GM12878 (cell line): Measurements from ENCODE around the gene GPRIN1. TPM values are rescaled to one million over a fixed set of nuclear protein-coding genes. Genes with fewer than 3 reads are reported as not detected.

Source experiments
- ATAC-seq: fragments of 200-7000 bp; cut with Tn5 transposase; 3 replicates; pipeline ENCODE4 v1.9.1; 2020; ENCODE audit warnings: mild to moderate bottlenecking, moderate library complexity
- BruUV-seq: library from RNA; stranded (reverse); fragments of 400-500 nt; replicated peaks from 2 replicates; lab custom pipeline; 2021; lab: Mats Ljungman, UMichigan
- CTCF ChIA-PET: fragments of 300-600 bp; sonication (Branson Sonifier 250); formaldehyde crosslinking; extraction: SDS; loops from one replicate; lab custom pipeline; 2021; ENCODE audit warnings: inconsistent platforms; lab: Yijun Ruan, JAX
- POLR2A ChIA-PET: fragments of 350-600 bp; formaldehyde crosslinking; extraction: SDS; loops from one replicate; lab custom pipeline; 2021; ENCODE audit warnings: inconsistent platforms; lab: Charles Lee
- RAD21 ChIA-PET: fragments of 300-600 bp; sonication (Branson Sonifier 250); formaldehyde crosslinking; loops from one replicate; lab custom pipeline; 2023; ENCODE audit warnings: antibody characterized with exemption; ENCODE audit not compliant: unreplicated experiment; lab: Charles Lee
- SMC1A ChIA-PET: fragments of 300-600 bp; sonication (Branson Sonifier 250); formaldehyde crosslinking; loops from one replicate; lab custom pipeline; 2023; ENCODE audit not compliant: unreplicated experiment, uncharacterized antibody; lab: Charles Lee
- DNase-seq: peaks from one replicate; pipeline ENCODE4 v3.0.0-alpha.2; 2011; ENCODE audit warnings: low read depth, low spot score
- FAIRE-seq: peaks from 3 replicates; lab custom pipeline; 2011; peaks lifted over from hg19 to GRCh38; lab: Jason Lieb, UNC
- H2AFZ ChIP-seq: 2 replicates; pipeline ENCODE4 v1.6.0; 2011; ENCODE audit warnings: low read depth, low read length, control low read depth; ENCODE audit not compliant: control insufficient read depth
- H3K27ac ChIP-seq: 2 replicates; pipeline ENCODE4 v1.5.1; 2011; ENCODE audit warnings: control low read depth; ENCODE audit not compliant: control insufficient read depth, insufficient read depth
- H3K27me3 ChIP-seq, 2 experiments: replicated peaks in 1 of 2; 2 replicates each; pipeline versions ENCODE4 v1.6.0 to v1.6.1; 2011; ENCODE audit warnings: low read length in 1 of 2; ENCODE audit not compliant: control insufficient read depth in 2 of 2, insufficient read depth in 2 of 2
- H3K36me3 ChIP-seq, 2 experiments: 2 replicates each; pipeline ENCODE4 v1.5.1; 2011; ENCODE audit warnings: low read length in 1 of 2; ENCODE audit not compliant: control insufficient read depth in 2 of 2, insufficient read depth in 2 of 2
- H3K4me1 ChIP-seq: 2 replicates; pipeline ENCODE4 v1.6.1; 2011; ENCODE audit warnings: mild to moderate bottlenecking, low read length, moderate library complexity, mixed read lengths; ENCODE audit not compliant: control insufficient read depth, insufficient read depth
- H3K4me2 ChIP-seq: 2 replicates; pipeline ENCODE4 v1.6.0; 2011; ENCODE audit warnings: control low read depth; ENCODE audit not compliant: control insufficient read depth, insufficient read depth
- H3K4me3 ChIP-seq: fragments of 200-600 bp; sonication (generic); 2 replicates; pipeline ENCODE4 v1.5.1; 2016
- H3K79me2 ChIP-seq: 2 replicates; pipeline ENCODE4 v1.6.0; 2011; ENCODE audit warnings: low read length; ENCODE audit not compliant: control insufficient read depth, insufficient read depth
- H3K9ac ChIP-seq: 2 replicates; pipeline ENCODE4 v1.8.0; 2011; ENCODE audit warnings: low read length, control low read depth, mixed read lengths; ENCODE audit not compliant: control insufficient read depth, insufficient read depth
- H3K9me3 ChIP-seq: replicated peaks from 3 replicates; pipeline ENCODE4 v1.5.1; 2011; ENCODE audit warnings: mild to moderate bottlenecking, low read length; ENCODE audit not compliant: control insufficient read depth, insufficient read depth
- H4K20me1 ChIP-seq: 2 replicates; pipeline ENCODE4 v1.6.0; 2011; ENCODE audit not compliant: control insufficient read depth, insufficient read depth
- RUNX3 ChIP-seq: IDR thresholded peaks from 2 replicates; pipeline ENCODE4 v1.6.1; 2012; ENCODE audit warnings: low read length, inconsistent platforms
- WGBS: methylation state at CpG from one replicate; pipeline ENCODE4 v1.1.6; 2016; ENCODE audit warnings: low lambda C conversion rate; ENCODE audit not compliant: insufficient replicate concordance, insufficient coverage; ENCODE audit errors: missing lambda C conversion rate; 5-methylcytosine and 5-hydroxymethylcytosine counted together
- in situ Hi-C: fragments of 300-500 bp; cut with MboI; formaldehyde crosslinking; loops from 9 replicates; pipeline ENCODE4 v1.14.3; 2018; ENCODE audit warnings: mixed read lengths
- intact Hi-C: fragments of 100-400 bp; cut with micrococcal nuclease; formaldehyde crosslinking; loops from one replicate; pipeline ENCODE4 v1.14.2; 2022; ENCODE audit not compliant: unreplicated experiment
- polyA plus RNA-seq, 11 experiments: library from polyadenylated mRNA; depleted of rRNA in 4 of 11; unstranded in 6 of 11; stranded (reverse) in 5 of 11; fragments of >200 nt; fragmentation: Nextera tagmentation in 4 of 11; fragmentation: Illumina TruSeq in 1 of 11; extraction: Ambion mirVana in 4 of 11; extraction: Trizol in 1 of 11; gene quantifications; 1 replicate in 1 of 11; 2 replicates in 10 of 11; pipeline versions ENCODE4 v1.2.1 to v1.2.3, GENCODE V29; 2011 to 2016; ENCODE audit warnings: inconsistent platforms in 2 of 11, missing spikeins in 2 of 11, low read depth in 1 of 11
- total RNA-seq, 4 experiments: library from RNA; depleted of rRNA in 3 of 4; stranded (reverse); fragments of >200 nt in 3 of 4; fragmentation: Illumina TruSeq in 1 of 4; extraction: Trizol in 1 of 4; gene quantifications; 2 replicates each; pipeline versions ENCODE4 v1.2.1 to v1.2.3, GENCODE V29; 2013 to 2021
- TF ChIP-seq, protein P1 (sequence below): fragments of 450-650 bp; IDR thresholded peaks from 2 replicates; pipeline ENCODE4 v1.6.1; 2016; ENCODE audit warnings: mild to moderate bottlenecking, moderate library complexity, borderline replicate concordance

Gene GPRIN1
- total and polyA plus RNA-seq, 10 of the 15 experiments (the other 5 are each of a cell fraction or from before 2014, with no cell fraction given): 0.52 to 16.3 (median 4.5) TPM

DNA sequence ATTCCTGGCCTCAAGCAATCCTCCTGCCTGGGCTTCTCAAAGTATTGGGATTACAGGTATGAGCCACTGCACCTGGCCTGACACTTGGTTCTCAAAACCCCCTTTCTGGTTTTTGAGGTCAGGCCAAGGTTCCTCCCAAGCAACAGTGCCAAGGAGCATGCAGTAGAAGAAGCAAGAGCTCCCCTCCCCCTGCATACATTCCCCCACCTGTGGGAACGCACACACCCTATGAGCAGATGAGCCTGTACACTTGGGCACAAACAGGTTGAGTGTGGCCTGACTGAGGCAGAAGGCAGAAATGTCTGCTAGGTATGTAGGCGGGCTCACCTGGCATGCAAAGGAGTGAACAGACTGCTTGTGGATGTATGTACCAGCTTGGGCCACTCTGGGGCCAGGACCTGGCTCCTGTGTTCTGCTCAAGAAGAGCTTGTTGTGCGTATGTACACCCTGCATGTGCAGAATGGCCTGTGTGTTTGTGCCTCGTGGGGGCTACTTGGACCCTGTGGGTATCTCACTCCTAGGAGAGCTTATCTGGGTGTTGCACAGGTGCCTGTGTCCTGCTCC, 1.7 kb downstream of the GPRIN1 start:
- FAIRE-seq (no peak), DNase-seq (no peak), ATAC-seq (no peak)
- no peak overlapping the region for H3K27ac ChIP-seq
- intact Hi-C loops (no loop called here), in situ Hi-C loops (no loop called here)
- ChIA-PET POLR2A (interaction anchor here (0.6 kb wide), 1 partner anchor 188 kb away, joined by 6 read pairs; no protein-coding TSS in a partner anchor), RAD21 (no interaction called here), SMC1A (no interaction called here), CTCF (interaction anchor here (0.6 to 1.1 kb wide), 2 partner anchors 35 to 999 kb away, joined by 3 to 4 read pairs; no protein-coding TSS in a partner anchor)
- TSS peak; percentile 65 for BruUV-seq
- peaks cover 12% of the 10 kb centered on the region for H3K4me1 ChIP-seq
- WGBS: 89% methylated on average over 4 of the region's 4 CpGs
- H4K20me1 ChIP-seq: no peaks in the 10 kb centered on the region
- H3K36me3 ChIP-seq: no peaks in the 10 kb centered on the region
- no peak overlapping the region for H3K9ac ChIP-seq
- no peak overlapping the region for H3K4me3 ChIP-seq
- H3K79me2 ChIP-seq: no peaks in the 10 kb centered on the region; the same call in 1 of the 2 replicates
- no peak overlapping the region for H3K4me2 ChIP-seq
- H3K27me3 ChIP-seq: no peaks in the 10 kb centered on the region
- H3K9me3 ChIP-seq: no peaks in the 10 kb centered on the region
- no peak overlapping the region for H2AFZ ChIP-seq
- TF ChIP-seq, protein P1, sequence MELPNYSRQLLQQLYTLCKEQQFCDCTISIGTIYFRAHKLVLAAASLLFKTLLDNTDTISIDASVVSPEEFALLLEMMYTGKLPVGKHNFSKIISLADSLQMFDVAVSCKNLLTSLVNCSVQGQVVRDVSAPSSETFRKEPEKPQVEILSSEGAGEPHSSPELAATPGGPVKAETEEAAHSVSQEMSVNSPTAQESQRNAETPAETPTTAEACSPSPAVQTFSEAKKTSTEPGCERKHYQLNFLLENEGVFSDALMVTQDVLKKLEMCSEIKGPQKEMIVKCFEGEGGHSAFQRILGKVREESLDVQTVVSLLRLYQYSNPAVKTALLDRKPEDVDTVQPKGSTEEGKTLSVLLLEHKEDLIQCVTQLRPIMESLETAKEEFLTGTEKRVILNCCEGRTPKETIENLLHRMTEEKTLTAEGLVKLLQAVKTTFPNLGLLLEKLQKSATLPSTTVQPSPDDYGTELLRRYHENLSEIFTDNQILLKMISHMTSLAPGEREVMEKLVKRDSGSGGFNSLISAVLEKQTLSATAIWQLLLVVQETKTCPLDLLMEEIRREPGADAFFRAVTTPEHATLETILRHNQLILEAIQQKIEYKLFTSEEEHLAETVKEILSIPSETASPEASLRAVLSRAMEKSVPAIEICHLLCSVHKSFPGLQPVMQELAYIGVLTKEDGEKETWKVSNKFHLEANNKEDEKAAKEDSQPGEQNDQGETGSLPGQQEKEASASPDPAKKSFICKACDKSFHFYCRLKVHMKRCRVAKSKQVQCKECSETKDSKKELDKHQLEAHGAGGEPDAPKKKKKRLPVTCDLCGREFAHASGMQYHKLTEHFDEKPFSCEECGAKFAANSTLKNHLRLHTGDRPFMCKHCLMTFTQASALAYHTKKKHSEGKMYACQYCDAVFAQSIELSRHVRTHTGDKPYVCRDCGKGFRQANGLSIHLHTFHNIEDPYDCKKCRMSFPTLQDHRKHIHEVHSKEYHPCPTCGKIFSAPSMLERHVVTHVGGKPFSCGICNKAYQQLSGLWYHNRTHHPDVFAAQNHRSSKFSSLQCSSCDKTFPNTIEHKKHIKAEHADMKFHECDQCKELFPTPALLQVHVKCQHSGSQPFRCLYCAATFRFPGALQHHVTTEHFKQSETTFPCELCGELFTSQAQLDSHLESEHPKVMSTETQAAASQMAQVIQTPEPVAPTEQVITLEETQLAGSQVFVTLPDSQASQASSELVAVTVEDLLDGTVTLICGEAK: no peak
- 0 out of 2 replicates have a peak, but pooled peaks have one; percentile 19 for TF ChIP-seq RUNX3
- TF ChIP-seq, all 136 proteins: peak for 1
